H9 (cell line): ENCODE data around the gene LGALS9. TPM values are rescaled to one million over a fixed set of nuclear protein-coding genes. Genes with fewer than 3 reads are reported as not detected.

Source experiments
- DNase-seq: peaks from one replicate; pipeline ENCODE4 v3.0.0-alpha.2; 2017
- H2AFZ ChIP-seq: one replicate; pipeline ENCODE4 v1.6.1; 2013; ENCODE audit warnings: mild to moderate bottlenecking, low read length, control low read depth, moderate library complexity
- H2AK5ac ChIP-seq: 2 replicates; pipeline ENCODE4 v1.6.1; 2013; ENCODE audit warnings: low read length, control low read depth, mixed read lengths; ENCODE audit not compliant: insufficient read length
- H2BK120ac ChIP-seq: one replicate; pipeline ENCODE4 v1.6.1; 2013; ENCODE audit warnings: low read depth, mild to moderate bottlenecking, low read length, control low read depth, inconsistent platforms; ENCODE audit not compliant: poor library complexity, severe bottlenecking
- H2BK12ac ChIP-seq: 2 replicates; pipeline ENCODE4 v1.6.1; 2013; ENCODE audit warnings: low read length, control low read depth, mixed read lengths, low read depth; ENCODE audit not compliant: insufficient read length
- H2BK15ac ChIP-seq: 2 replicates; pipeline ENCODE4 v1.6.1; 2013; ENCODE audit warnings: low read depth, low read length, control low read depth
- H2BK20ac ChIP-seq: one replicate; pipeline ENCODE4 v1.6.1; 2013; ENCODE audit warnings: low read depth, mild to moderate bottlenecking, low read length, control low read depth, inconsistent platforms; ENCODE audit not compliant: poor library complexity, severe bottlenecking
- H2BK5ac ChIP-seq: 2 replicates; pipeline ENCODE4 v1.6.1; 2013; ENCODE audit warnings: low read length, control low read depth, mixed read lengths; ENCODE audit not compliant: insufficient read length
- H3K14ac ChIP-seq: 2 replicates; pipeline ENCODE4 v1.6.1; 2013; ENCODE audit warnings: low read length, control low read depth; ENCODE audit not compliant: insufficient read depth
- H3K18ac ChIP-seq: 2 replicates; pipeline ENCODE4 v1.6.1; 2013; ENCODE audit warnings: low read depth, mild to moderate bottlenecking, mixed read lengths, low read length, control low read depth; ENCODE audit not compliant: insufficient read length
- H3K23ac ChIP-seq: 2 replicates; pipeline ENCODE4 v1.6.1; 2013; ENCODE audit warnings: low read length, control low read depth, mixed read lengths, low read depth; ENCODE audit not compliant: insufficient read length
- H3K23me2 ChIP-seq: 2 replicates; pipeline ENCODE4 v1.6.1; 2013; ENCODE audit warnings: low read depth, mild to moderate bottlenecking, mixed read lengths, low read length, control low read depth; ENCODE audit not compliant: insufficient read length, poor library complexity, severe bottlenecking
- H3K27ac ChIP-seq: 2 replicates; pipeline ENCODE4 v1.5.1; 2013; ENCODE audit warnings: low read length, control low read depth, mixed read lengths, low read depth; ENCODE audit not compliant: insufficient read length
- H3K27me3 ChIP-seq: 2 replicates; pipeline ENCODE4 v1.6.1; 2013; ENCODE audit warnings: low read length, control low read depth, inconsistent platforms; ENCODE audit not compliant: insufficient read depth
- H3K4ac ChIP-seq: 2 replicates; pipeline ENCODE4 v1.6.1; 2013; ENCODE audit warnings: low read depth, mild to moderate bottlenecking, control low read depth, inconsistent platforms, low read length, moderate library complexity
- H3K4me1 ChIP-seq: 2 replicates; pipeline ENCODE4 v1.6.1; 2013; ENCODE audit warnings: low read length, control low read depth, inconsistent platforms; ENCODE audit not compliant: insufficient read depth
- H3K4me2 ChIP-seq: 2 replicates; pipeline ENCODE4 v1.6.1; 2013; ENCODE audit warnings: low read length, control low read depth, mixed read lengths; ENCODE audit not compliant: insufficient read length, insufficient read depth
- H3K56ac ChIP-seq: 2 replicates; pipeline ENCODE4 v1.6.1; 2013; ENCODE audit warnings: low read depth, mild to moderate bottlenecking, mixed read lengths, low read length, control low read depth; ENCODE audit not compliant: insufficient read length
- H3K79me1 ChIP-seq: 2 replicates; pipeline ENCODE4 v1.6.1; 2013; ENCODE audit warnings: low read depth, mild to moderate bottlenecking, moderate library complexity, low read length, control low read depth, inconsistent platforms; ENCODE audit not compliant: insufficient read depth, poor library complexity, severe bottlenecking
- H3K79me2 ChIP-seq: 2 replicates; pipeline ENCODE4 v1.6.1; 2013; ENCODE audit warnings: low read length, control low read depth, inconsistent platforms; ENCODE audit not compliant: insufficient read depth
- H3K9ac ChIP-seq: 2 replicates; pipeline ENCODE4 v1.6.1; 2013; ENCODE audit warnings: low read length, control low read depth, mixed read lengths; ENCODE audit not compliant: insufficient read length; ENCODE audit errors: extremely low read depth
- H3K9me3 ChIP-seq: one replicate; pipeline ENCODE4 v1.6.1; 2013; ENCODE audit warnings: low read depth, low read length, inconsistent platforms; ENCODE audit not compliant: control insufficient read depth
- H3T11ph ChIP-seq: one replicate; pipeline ENCODE4 v1.6.1; 2013; ENCODE audit warnings: mild to moderate bottlenecking, low read length, control low read depth, inconsistent platforms
- H4K20me1 ChIP-seq: one replicate; pipeline ENCODE4 v1.6.1; 2013; ENCODE audit not compliant: control insufficient read depth, insufficient read length, insufficient read depth
- H4K5ac ChIP-seq: 2 replicates; pipeline ENCODE4 v1.6.1; 2013; ENCODE audit warnings: low read depth, mild to moderate bottlenecking, mixed read lengths, low read length, control low read depth; ENCODE audit not compliant: insufficient read length
- H4K8ac ChIP-seq: replicated peaks from 2 replicates; pipeline ENCODE4 v1.6.1; 2013; ENCODE audit warnings: low read length, control low read depth, mixed read lengths, low read depth; ENCODE audit not compliant: insufficient read length
- H4K91ac ChIP-seq: 2 replicates; pipeline ENCODE4 v1.6.1; 2013; ENCODE audit warnings: low read depth, mild to moderate bottlenecking, moderate library complexity, mixed read lengths, low read length, control low read depth; ENCODE audit not compliant: insufficient read length
- H3K27ac Mint-ChIP-seq, 3 experiments: 2 replicates in 2 of 3; 3 replicates in 1 of 3; pipeline ENCODE4 v1.8.0; 2020 to 2021; ENCODE audit warnings: mixed read lengths in 3 of 3, mild to moderate bottlenecking in 1 of 3, moderate library complexity in 1 of 3
- H3K27me3 Mint-ChIP-seq: 2 replicates; pipeline ENCODE4 v1.8.0; 2021; ENCODE audit warnings: low read depth, mild to moderate bottlenecking, moderate library complexity, mixed read lengths
- H3K36me3 Mint-ChIP-seq, 3 experiments: 2 replicates in 2 of 3; 3 replicates in 1 of 3; pipeline ENCODE4 v1.8.0; 2020 to 2021; ENCODE audit warnings: low read depth in 3 of 3, mixed read lengths in 3 of 3; ENCODE audit not compliant: insufficient read depth in 1 of 3
- H3K4me1 Mint-ChIP-seq, 2 experiments: 2 replicates each; pipeline ENCODE4 v1.8.0; 2020; ENCODE audit warnings: mixed read lengths in 2 of 2
- H3K4me3 Mint-ChIP-seq, 2 experiments: 2 replicates in 1 of 2; 3 replicates in 1 of 2; pipeline ENCODE4 v1.8.0; 2020 to 2021; ENCODE audit warnings: mild to moderate bottlenecking in 2 of 2, mixed read lengths in 2 of 2, moderate library complexity in 1 of 2
- H3K9me3 Mint-ChIP-seq, 2 experiments: 2 replicates in 1 of 2; 3 replicates in 1 of 2; pipeline ENCODE4 v1.8.0; 2020; ENCODE audit warnings: mild to moderate bottlenecking in 2 of 2, mixed read lengths in 2 of 2, moderate library complexity in 1 of 2
- WGBS: extraction: QIAGEN DNeasy Blood & Tissue Kit; methylation state at CpG from one replicate; pipeline ENCODE4 v1.1.7; 2013; ENCODE audit warnings: missing lambda C conversion rate, low lambda C conversion rate, mixed read lengths; ENCODE audit not compliant: insufficient read length; ENCODE audit errors: extremely low coverage; 5-methylcytosine and 5-hydroxymethylcytosine counted together
- total RNA-seq: library from RNA; stranded (reverse); gene quantifications from 2 replicates; pipeline ENCODE4 v1.2.1, GENCODE V29; 2021
- TF ChIP-seq, protein P1 (sequence below): fragments of 200-600 bp; sonication (generic); conservative IDR thresholded peaks from 3 replicates; pipeline ENCODE4 v1.8.0; 2021; ENCODE audit warnings: antibody characterized with exemption, mild to moderate bottlenecking

The LGALS9 gene
- total RNA-seq, 1 experiment from 2014 or later, result 2.5 TPM

DNA sequence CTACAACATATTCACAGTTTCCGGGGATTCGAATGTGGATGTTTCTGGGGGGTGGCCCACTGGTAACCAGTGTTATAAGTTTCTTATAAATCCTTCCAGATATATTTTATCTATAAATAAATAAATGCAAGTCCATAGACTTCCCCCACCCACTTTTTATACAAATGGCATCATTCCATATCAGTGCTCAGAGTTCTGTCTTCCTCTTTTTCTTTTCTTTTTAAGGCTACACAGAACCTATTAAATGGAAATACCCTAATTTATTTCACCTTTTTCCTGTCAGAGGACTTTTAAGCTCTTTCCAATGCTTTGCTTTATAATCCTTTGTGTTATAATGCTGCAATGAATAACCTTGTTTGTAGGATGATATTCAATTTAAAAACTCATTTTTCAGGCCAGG lies 3.8 kb downstream of the LGALS9 start:
- DNase-seq, result no peak
- Histone ChIP-seq H3K4ac (no peak overlapping the region), H3K27me3 (no peaks in the 10 kb centered on the region), H4K20me1 (no peaks in the 10 kb centered on the region), H2BK12ac (no peak overlapping the region), H3K4me1 (no peaks in the 10 kb centered on the region; the same call in 1 of the 2 replicates), H2AK5ac (no peak overlapping the region), H3K14ac (no peak overlapping the region), H3T11ph (no peak overlapping the region), H2BK20ac (no peak overlapping the region), H3K9me3 (no peaks in the 10 kb centered on the region), H2BK5ac (no peak overlapping the region), H3K56ac (no peak overlapping the region), H2AFZ (no peak overlapping the region), H4K91ac (no peak overlapping the region), H3K18ac (no peak overlapping the region), H3K23me2 (no peaks in the 10 kb centered on the region), H3K79me2 (no peaks in the 10 kb centered on the region), H4K8ac (no peak overlapping the region), H3K23ac (no peak overlapping the region), H3K4me2 (no peak overlapping the region), H4K5ac (no peak overlapping the region), H3K9ac (no peak overlapping the region), H3K79me1 (no peaks in the 10 kb centered on the region), H3K27ac (no peak overlapping the region), H2BK120ac (no peak overlapping the region), H2BK15ac (no peak overlapping the region)
- H3K27ac Mint-ChIP-seq, result no peak overlapping the region
- no peaks in the 10 kb centered on the region; a peak in 1 of 7 replicates for H3K36me3 Mint-ChIP-seq
- no peak overlapping the region for H3K4me3 Mint-ChIP-seq
- H3K27me3 Mint-ChIP-seq, result no peaks in the 10 kb centered on the region
- no peaks in the 10 kb centered on the region for H3K9me3 Mint-ChIP-seq
- peaks cover 3 to 7% of the 10 kb centered on the region in 2 experiments; a peak in 3 of 4 replicates for H3K4me1 Mint-ChIP-seq
- TF ChIP-seq, protein P1, sequence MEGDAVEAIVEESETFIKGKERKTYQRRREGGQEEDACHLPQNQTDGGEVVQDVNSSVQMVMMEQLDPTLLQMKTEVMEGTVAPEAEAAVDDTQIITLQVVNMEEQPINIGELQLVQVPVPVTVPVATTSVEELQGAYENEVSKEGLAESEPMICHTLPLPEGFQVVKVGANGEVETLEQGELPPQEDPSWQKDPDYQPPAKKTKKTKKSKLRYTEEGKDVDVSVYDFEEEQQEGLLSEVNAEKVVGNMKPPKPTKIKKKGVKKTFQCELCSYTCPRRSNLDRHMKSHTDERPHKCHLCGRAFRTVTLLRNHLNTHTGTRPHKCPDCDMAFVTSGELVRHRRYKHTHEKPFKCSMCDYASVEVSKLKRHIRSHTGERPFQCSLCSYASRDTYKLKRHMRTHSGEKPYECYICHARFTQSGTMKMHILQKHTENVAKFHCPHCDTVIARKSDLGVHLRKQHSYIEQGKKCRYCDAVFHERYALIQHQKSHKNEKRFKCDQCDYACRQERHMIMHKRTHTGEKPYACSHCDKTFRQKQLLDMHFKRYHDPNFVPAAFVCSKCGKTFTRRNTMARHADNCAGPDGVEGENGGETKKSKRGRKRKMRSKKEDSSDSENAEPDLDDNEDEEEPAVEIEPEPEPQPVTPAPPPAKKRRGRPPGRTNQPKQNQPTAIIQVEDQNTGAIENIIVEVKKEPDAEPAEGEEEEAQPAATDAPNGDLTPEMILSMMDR, result no peak
- WGBS, result no CpG with 5 or more reads among the region's 2 CpGs
